Panc1 (cell line): Measurements from ENCODE around the gene KHSRP. TPM values are rescaled to one million over a fixed set of nuclear protein-coding genes. Genes with fewer than 3 reads are reported as not detected.

Experiments
- ATAC-seq: fragments of 200-7000 bp; cut with Tn5 transposase; 2 replicates; pipeline ENCODE4 v1.9.1; 2020; ENCODE audit warnings: mild to moderate bottlenecking, moderate library complexity
- BruUV-seq: library from RNA; stranded (reverse); fragments of 400-500 nt; replicated peaks from 2 replicates; lab custom pipeline; 2021; lab: Mats Ljungman, UMichigan
- CTCF ChIA-PET: fragments of 300-600 bp; sonication (Branson Sonifier 250); formaldehyde crosslinking; loops from one replicate; lab custom pipeline; 2022; ENCODE audit warnings: antibody characterized with exemption; lab: Charles Lee
- POLR2A ChIA-PET: fragments of 300-600 bp; sonication (Branson Sonifier 250); formaldehyde crosslinking; loops from one replicate; lab custom pipeline; 2022; ENCODE audit warnings: antibody characterized with exemption; lab: Charles Lee
- DNase-seq: peaks from one replicate; pipeline ENCODE4 v3.0.0-alpha.2; 2010; ENCODE audit warnings: low read depth, low spot score
- H3K27ac ChIP-seq: 2 replicates; pipeline ENCODE4 v1.5.1; 2011; ENCODE audit warnings: mild to moderate bottlenecking, low read length, inconsistent platforms
- H3K27me3 ChIP-seq: fragments of 200-500 bp; sonication (Bioruptor generic); 2 replicates; pipeline ENCODE4 v1.6.0; 2014; ENCODE audit warnings: low read length, inconsistent platforms; ENCODE audit not compliant: control insufficient read depth, insufficient read depth
- H3K36me3 ChIP-seq: fragments of 200-500 bp; sonication (Bioruptor generic); 2 replicates; pipeline ENCODE4 v1.5.1; 2014; ENCODE audit warnings: inconsistent platforms, mild to moderate bottlenecking, low read length, moderate library complexity; ENCODE audit not compliant: control insufficient read depth, insufficient read depth
- H3K4me1 ChIP-seq: 2 replicates; pipeline ENCODE4 v1.5.1; 2011; ENCODE audit warnings: inconsistent platforms, mild to moderate bottlenecking, low read length, moderate library complexity; ENCODE audit not compliant: control insufficient read depth, insufficient read depth
- H3K4me3 ChIP-seq, 2 experiments: 2 replicates each; pipeline ENCODE4 v1.5.1; 2011 to 2012; ENCODE audit warnings: low read depth in 2 of 2, low read length in 2 of 2, mild to moderate bottlenecking in 2 of 2, inconsistent platforms in 1 of 2, moderate library complexity in 1 of 2
- H3K9me3 ChIP-seq: fragments of 200-500 bp; sonication (Bioruptor generic); 2 replicates; pipeline ENCODE4 v1.5.1; 2014; ENCODE audit warnings: low read depth, mild to moderate bottlenecking, inconsistent platforms, low read length, moderate library complexity; ENCODE audit not compliant: control insufficient read depth, insufficient read depth
- SIN3A ChIP-seq: IDR thresholded peaks from 2 replicates; pipeline ENCODE4 v1.6.1; 2012; ENCODE audit warnings: low read depth, mild to moderate bottlenecking, low read length, moderate library complexity, borderline replicate concordance; ENCODE audit not compliant: insufficient read depth
- TCF7L2 ChIP-seq: IDR thresholded peaks from 2 replicates; pipeline ENCODE4 v1.6.1; 2011; ENCODE audit warnings: mild to moderate bottlenecking, low read depth, low read length, inconsistent platforms
- in situ Hi-C: cut with HindIII; loops from 2 replicates; pipeline ENCODE4 v1.10.0; 2016; ENCODE audit warnings: low sequenced_read_pairs, low pct_unique_long_range_greater_than_20kb
- intact Hi-C: fragments of 100-400 bp; cut with micrococcal nuclease; formaldehyde crosslinking; loops from one replicate; pipeline ENCODE4 v1.10.0; 2022; ENCODE audit not compliant: unreplicated experiment
- total RNA-seq: library from RNA; stranded (reverse); gene quantifications from one replicate; pipeline ENCODE4 v1.2.1, GENCODE V29; 2021; ENCODE audit not compliant: unreplicated experiment
- TF ChIP-seq, protein P1 (sequence below): fragments of 450-650 bp; IDR thresholded peaks from 2 replicates; pipeline ENCODE4 v1.5.1; 2017; ENCODE audit warnings: mild to moderate bottlenecking

Gene KHSRP
- total RNA-seq, 1 experiment from 2014 or later = 333 TPM

DNA sequence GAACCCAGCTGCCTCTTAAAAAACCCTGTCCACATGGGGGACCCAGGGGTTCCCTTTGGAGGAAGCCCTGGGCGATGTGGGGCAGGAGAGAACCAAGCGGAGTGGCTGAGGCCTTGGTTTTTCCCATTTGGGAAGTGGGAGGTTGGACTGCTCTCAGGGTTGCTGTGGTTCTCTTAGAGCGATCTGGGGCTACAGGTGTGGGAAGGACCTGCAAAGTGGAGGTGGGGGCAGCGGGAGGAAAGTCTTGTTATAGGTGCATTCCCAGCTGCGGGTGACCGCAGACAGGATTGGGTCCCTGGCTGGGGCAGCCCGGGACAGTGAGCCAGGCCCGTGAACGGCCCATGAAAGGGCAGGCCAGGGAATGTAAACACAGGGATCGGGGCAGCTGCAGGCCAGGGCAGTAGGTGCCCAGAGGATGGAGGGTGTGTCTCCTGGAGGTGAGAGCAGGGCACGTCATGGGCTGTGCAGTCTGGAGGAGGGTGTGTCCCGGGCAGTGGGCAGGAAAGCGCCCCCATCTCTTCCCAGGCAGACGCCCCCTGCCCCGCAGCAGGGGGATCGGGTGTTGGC lies 34.2 kb upstream of the KHSRP start:
- intact Hi-C loops (no loop called here), in situ Hi-C loops (no loop called here)
- no peak for ATAC-seq

DNA sequence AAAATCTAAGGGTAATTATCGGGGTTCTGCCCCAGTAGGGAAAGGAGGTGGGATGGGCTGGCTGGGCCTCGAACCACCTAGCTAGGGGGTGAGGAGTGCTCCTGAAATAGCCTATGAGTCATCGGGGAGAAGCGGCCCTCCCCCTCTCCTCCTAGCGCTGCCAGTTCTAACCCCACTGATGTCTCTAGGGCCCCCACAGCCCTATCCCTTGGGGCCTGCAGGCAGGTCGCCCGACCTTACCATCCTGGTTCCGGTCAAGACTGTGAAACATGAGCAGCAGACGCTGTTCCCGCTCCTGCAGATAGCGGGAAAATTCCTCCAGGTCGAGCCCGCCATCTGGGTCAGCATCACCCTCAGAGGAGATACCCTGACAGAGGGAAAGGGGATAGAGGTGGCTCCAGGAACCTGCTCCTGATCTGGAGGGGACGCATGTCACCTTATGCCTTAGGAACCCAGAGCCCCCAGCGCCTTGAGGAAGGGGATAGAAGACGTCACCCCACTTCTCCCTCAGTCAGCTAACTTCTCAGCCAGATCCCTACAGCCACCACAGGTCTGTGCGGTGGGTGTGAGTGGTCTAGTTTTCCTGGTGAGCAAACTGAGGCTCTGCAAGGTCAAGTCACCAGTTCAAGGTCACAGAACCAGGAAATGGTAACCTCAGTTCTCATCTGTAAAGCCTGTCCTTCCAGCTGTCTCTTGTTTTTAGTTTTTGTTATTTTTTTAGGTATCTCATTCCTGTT lies 33.5 kb upstream of the KHSRP start:
- ATAC-seq (no peak), DNase-seq (no peak)
- TF ChIP-seq SIN3A = no peak
- TF ChIP-seq, protein P1, sequence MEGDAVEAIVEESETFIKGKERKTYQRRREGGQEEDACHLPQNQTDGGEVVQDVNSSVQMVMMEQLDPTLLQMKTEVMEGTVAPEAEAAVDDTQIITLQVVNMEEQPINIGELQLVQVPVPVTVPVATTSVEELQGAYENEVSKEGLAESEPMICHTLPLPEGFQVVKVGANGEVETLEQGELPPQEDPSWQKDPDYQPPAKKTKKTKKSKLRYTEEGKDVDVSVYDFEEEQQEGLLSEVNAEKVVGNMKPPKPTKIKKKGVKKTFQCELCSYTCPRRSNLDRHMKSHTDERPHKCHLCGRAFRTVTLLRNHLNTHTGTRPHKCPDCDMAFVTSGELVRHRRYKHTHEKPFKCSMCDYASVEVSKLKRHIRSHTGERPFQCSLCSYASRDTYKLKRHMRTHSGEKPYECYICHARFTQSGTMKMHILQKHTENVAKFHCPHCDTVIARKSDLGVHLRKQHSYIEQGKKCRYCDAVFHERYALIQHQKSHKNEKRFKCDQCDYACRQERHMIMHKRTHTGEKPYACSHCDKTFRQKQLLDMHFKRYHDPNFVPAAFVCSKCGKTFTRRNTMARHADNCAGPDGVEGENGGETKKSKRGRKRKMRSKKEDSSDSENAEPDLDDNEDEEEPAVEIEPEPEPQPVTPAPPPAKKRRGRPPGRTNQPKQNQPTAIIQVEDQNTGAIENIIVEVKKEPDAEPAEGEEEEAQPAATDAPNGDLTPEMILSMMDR = no peak
- no peak overlapping the region for H3K4me3 ChIP-seq
- ChIA-PET POLR2A (no interaction called here), CTCF (interaction anchor here (0.6 kb wide), 1 partner anchor 307 kb away, joined by 4 read pairs; no protein-coding TSS in a partner anchor)
- no peaks in the 10 kb centered on the region for H3K9me3 ChIP-seq
- H3K27ac ChIP-seq = no peak overlapping the region
- H3K27me3 ChIP-seq = no peaks in the 10 kb centered on the region
- BruUV-seq = no TSS peak
- in situ Hi-C loops = no loop called here
- H3K36me3 ChIP-seq = peaks cover 4% of the 10 kb centered on the region; the same call in 1 of the 2 replicates
- intact Hi-C loops = no loop called here
- no peaks in the 10 kb centered on the region for H3K4me1 ChIP-seq

More for the DNA sequence above, 34.2 kb upstream of the KHSRP start:
- no peak for DNase-seq
- CTCF ChIA-PET = no interaction called here
- Histone ChIP-seq H3K4me1 (peaks cover 2% of the 10 kb centered on the region; the same call in 1 of the 2 replicates), H3K36me3 (peaks cover 4% of the 10 kb centered on the region; the same call in 1 of the 2 replicates), H3K27me3 (no peaks in the 10 kb centered on the region), H3K27ac (no peak overlapping the region), H3K4me3 (peak overlapping the region; percentile 63 to 81), H3K9me3 (no peaks in the 10 kb centered on the region)
- TF ChIP-seq TCF7L2 (no peak), SIN3A (no peak)
- POLR2A ChIA-PET = no interaction called here
- BruUV-seq = no TSS peak

DNA sequence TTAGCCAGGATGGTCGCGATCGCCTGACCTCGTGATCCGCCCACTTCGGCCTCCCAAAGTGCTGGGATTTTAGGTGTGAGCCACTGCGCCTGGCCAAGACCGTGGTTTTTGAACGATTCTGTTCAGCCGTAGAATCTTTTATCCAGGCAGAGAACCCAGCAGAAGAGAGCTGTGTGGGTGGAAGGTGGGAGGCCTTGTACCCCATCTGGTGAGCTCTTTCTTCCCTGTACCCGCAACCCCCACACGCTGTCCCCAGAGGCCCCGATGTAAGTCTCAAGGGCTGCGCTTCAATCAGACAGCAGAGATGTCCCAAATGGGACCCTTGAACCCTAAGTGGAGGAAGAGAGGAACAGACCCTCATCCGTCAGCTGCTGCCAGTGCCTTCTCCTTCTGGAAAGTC lies 31.3 kb upstream of the KHSRP start:
- TF ChIP-seq, protein P1 = no peak
- no peak for TF ChIP-seq TCF7L2
- H3K27ac ChIP-seq = no peak overlapping the region
- POLR2A ChIA-PET = no interaction called here
- CTCF ChIA-PET = no interaction called here
- BruUV-seq = no TSS peak
- H3K27me3 ChIP-seq = no peaks in the 10 kb centered on the region
- H3K9me3 ChIP-seq = no peaks in the 10 kb centered on the region
- DNase-seq (no peak), ATAC-seq (no peak)
- in situ Hi-C loops = no loop called here
- peaks cover 4% of the 10 kb centered on the region; the same call in 1 of the 2 replicates for H3K36me3 ChIP-seq
- intact Hi-C loops = no loop called here
- no peak overlapping the region for H3K4me3 ChIP-seq
- H3K4me1 ChIP-seq = no peaks in the 10 kb centered on the region
